ENCODE results near the gene ZFAND2B. TPM values are rescaled to one million over a fixed set of nuclear protein-coding genes. Genes with fewer than 3 reads are reported as not detected.
"Not testable (repeated sequence)": the region's sequence is repeated elsewhere in the genome, so short reads cannot be mapped to it uniquely, and the experiment has no call there.

Gene ZFAND2B
- total and polyA plus RNA-seq, 2 donors = 15.3 to 38.2 TPM

DNA sequence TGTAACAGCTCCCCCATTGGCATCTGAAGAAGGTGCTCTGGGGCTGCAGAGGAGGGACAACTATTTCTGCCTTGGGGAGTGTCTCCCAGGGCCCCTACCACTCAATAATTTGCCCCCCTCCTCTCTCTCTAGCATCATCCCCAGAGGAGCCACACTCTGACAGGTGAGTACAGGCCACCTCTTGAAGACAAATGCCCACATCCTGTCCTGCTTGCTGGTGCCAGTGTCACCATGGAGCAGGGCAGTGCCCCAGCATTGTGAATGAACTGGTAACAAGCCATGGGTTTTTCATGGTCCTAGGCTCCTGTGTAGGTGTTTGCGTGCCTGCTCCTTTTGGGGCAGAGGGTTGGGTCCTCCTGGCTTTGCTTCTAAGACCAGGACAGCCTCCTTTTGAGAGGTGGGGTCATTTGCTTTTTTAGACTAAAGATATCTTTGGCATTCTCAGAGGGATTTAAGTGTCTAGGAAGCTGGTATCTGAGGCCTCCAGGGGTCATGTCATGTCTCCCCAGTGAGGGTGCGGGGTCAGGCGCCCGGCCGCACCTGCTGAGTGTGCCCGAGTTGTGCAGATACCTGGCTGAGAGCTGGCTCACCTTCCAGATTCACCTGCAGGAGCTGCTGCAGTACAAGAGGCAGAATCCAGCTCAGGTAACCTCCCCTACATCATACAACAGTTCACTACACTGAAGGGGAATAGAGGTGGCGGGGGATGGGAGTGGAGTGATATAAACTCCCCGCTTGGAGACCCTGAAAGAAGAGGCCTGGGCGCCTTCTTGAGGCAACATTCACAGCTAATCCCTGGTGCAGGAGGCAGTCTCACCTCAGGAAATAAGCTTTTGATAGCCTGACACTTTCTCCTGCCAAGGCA, 26.7 kb upstream of the ZFAND2B start:
- Histone ChIP-seq H3K36me3 (ENCODE audit: insufficient read depth) (peaks cover 8% of the 10 kb centered on the region), H3K27ac (ENCODE audit: low read depth) (no peak overlapping the region), H3K4me3 (ENCODE audit: low read depth, low read length) (no peak overlapping the region), H3K4me1 (ENCODE audit: insufficient read depth) (no peaks in the 10 kb centered on the region)
- WGBS = 97% methylated on average over 9 of the region's 9 CpGs
- DNase-seq (ENCODE audit: extremely low spot score) = no peak

DNA sequence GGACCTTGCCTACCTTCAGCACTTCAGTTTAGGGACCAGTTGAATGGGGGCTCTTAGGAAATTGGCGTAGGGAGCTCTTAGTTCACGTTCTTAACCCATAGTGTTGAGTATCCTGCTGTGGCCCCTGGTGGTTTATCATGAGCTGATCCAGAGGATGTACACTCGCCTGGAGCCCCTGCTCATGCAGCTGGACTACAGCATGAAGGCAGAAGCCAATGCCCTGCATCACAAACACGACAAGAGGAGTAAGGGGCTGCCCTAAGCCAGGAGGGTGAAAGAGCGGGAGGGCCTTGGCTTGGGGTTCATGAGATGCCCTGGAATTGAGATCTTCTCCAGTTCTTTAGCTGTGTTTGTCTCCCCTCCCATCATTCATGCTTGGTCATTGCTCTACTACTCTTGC, 25.6 kb upstream of the ZFAND2B start:
- Histone ChIP-seq H3K36me3 (ENCODE audit: insufficient read depth) (peaks cover 8% of the 10 kb centered on the region), H3K4me3 (ENCODE audit: low read depth, low read length) (no peak overlapping the region), H3K27ac (ENCODE audit: low read depth) (no peak overlapping the region), H3K4me1 (ENCODE audit: insufficient read depth) (no peaks in the 10 kb centered on the region)
- DNase-seq (ENCODE audit: extremely low spot score) = no peak
- WGBS = 91% methylated on average over 5 of the region's 5 CpGs

DNA sequence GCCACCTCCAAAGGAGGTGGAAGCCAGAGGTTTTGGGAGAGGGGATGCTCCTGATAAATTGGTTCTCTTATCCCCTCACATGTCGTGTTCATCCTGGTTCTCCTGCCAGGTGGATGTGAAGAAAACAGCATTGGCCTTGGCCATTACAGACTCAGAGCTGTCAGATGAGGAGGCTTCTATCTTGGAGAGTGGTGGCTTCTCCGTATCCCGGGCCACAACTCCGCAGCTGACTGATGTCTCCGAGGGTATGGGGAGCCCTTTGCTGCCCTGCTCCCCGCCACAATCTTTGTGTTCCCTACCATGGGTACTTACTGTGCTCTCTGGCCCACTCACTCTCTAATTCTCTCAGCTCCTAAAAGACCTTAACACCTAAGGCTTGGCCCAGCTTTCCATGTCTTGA, 25.1 kb upstream of the ZFAND2B start:
- Histone ChIP-seq H3K4me1 (ENCODE audit: insufficient read depth) (no peaks in the 10 kb centered on the region), H3K4me3 (ENCODE audit: low read depth, low read length) (no peak overlapping the region), H3K36me3 (ENCODE audit: insufficient read depth) (peaks cover 8% of the 10 kb centered on the region), H3K27ac (ENCODE audit: low read depth) (no peak overlapping the region)
- WGBS = 96% methylated on average over 6 of the region's 6 CpGs
- DNase-seq (ENCODE audit: extremely low spot score) = no peak

DNA sequence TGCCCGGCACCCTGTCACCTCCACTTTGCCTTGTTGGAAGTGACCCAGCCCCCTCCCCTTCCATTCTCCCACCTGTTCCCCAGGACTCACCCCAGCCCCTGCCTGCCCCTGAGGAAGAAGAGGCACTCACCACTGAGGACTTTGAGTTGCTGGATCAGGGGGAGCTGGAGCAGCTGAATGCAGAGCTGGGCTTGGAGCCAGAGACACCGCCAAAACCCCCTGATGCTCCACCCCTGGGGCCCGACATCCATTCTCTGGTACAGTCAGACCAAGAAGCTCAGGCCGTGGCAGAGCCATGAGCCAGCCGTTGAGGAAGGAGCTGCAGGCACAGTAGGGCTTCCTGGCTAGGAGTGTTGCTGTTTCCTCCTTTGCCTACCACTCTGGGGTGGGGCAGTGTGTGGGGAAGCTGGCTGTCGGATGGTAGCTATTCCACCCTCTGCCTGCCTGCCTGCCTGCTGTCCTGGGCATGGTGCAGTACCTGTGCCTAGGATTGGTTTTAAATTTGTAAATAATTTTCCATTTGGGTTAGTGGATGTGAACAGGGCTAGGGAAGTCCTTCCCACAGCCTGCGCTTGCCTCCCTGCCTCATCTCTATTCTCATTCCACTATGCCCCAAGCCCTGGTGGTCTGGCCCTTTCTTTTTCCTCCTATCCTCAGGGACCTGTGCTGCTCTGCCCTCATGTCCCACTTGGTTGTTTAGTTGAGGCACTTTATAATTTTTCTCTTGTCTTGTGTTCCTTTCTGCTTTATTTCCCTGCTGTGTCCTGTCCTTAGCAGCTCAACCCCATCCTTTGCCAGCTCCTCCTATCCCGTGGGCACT, 24.0 kb upstream of the ZFAND2B start:
- H3K36me3 ChIP-seq (ENCODE audit: insufficient read depth) = peaks cover 8% of the 10 kb centered on the region

DNA sequence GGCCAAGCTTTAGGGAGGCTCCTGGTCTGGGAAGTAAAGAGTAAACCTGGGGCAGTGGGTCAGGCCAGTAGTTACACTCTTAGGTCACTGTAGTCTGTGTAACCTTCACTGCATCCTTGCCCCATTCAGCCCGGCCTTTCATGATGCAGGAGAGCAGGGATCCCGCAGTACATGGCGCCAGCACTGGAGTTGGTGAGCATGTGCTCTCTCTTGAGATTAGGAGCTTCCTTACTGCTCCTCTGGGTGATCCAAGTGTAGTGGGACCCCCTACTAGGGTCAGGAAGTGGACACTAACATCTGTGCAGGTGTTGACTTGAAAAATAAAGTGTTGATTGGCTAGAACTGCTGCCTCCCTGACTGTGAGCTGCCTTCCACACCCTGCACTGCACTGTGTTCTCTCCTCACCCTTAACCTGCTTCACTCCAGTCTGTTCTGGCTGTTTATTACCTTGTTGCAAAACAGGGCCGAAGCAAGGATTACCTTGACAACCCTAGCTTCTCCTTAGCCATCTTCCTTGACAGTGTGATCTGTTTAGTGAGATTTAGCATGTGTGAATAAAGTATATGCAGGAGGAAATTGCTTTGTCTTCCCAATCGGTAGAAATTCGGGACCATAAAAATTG, 23.3 kb upstream of the ZFAND2B start:
- DNase-seq (ENCODE audit: extremely low spot score) = no peak
- Histone ChIP-seq H3K36me3 (ENCODE audit: insufficient read depth) (peaks cover 8% of the 10 kb centered on the region), H3K4me3 (ENCODE audit: low read depth, low read length) (no peak overlapping the region), H3K4me1 (ENCODE audit: insufficient read depth) (no peaks in the 10 kb centered on the region), H3K27ac (ENCODE audit: low read depth) (no peak overlapping the region)
- 93% methylated on average over 6 of the region's 6 CpGs for WGBS

More for the DNA sequence above, 24.0 kb upstream of the ZFAND2B start:
- DNase-seq (ENCODE audit: extremely low spot score) = no peak
- no peaks in the 10 kb centered on the region for H3K4me1 ChIP-seq (ENCODE audit: insufficient read depth)
- H3K4me3 ChIP-seq (ENCODE audit: low read depth, low read length) = no peak overlapping the region
- 74% methylated on average over 8 of the region's 8 CpGs for WGBS
- H3K27ac ChIP-seq (ENCODE audit: low read depth) = no peak overlapping the region

DNA sequence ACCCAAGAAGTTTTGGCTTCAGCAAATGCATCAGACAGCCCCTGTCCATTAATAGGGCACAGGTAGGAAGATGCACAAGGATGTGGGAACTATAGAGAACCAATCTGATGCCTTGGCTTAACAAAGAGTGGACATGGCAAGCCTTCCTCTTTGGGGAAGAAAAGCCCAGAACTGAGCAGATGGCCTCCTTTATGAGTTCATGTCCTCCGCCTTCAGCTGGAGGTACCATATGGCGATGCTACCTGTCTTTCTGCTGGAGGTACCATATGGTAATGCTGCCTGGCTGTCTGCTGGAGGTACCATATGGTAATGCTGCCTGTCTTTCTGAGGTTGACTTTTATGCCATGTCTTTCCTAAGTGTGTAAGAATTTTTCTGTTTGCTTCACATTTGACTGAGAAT, 22.5 kb upstream of the ZFAND2B start:
- Histone ChIP-seq H3K27ac (ENCODE audit: low read depth) (no peak overlapping the region), H3K36me3 (ENCODE audit: insufficient read depth) (peaks cover 8% of the 10 kb centered on the region), H3K4me1 (ENCODE audit: insufficient read depth) (no peaks in the 10 kb centered on the region), H3K4me3 (ENCODE audit: low read depth, low read length) (no peak overlapping the region)
- 94% methylated on average over 2 of the region's 2 CpGs for WGBS
- no peak for DNase-seq (ENCODE audit: extremely low spot score)

DNA sequence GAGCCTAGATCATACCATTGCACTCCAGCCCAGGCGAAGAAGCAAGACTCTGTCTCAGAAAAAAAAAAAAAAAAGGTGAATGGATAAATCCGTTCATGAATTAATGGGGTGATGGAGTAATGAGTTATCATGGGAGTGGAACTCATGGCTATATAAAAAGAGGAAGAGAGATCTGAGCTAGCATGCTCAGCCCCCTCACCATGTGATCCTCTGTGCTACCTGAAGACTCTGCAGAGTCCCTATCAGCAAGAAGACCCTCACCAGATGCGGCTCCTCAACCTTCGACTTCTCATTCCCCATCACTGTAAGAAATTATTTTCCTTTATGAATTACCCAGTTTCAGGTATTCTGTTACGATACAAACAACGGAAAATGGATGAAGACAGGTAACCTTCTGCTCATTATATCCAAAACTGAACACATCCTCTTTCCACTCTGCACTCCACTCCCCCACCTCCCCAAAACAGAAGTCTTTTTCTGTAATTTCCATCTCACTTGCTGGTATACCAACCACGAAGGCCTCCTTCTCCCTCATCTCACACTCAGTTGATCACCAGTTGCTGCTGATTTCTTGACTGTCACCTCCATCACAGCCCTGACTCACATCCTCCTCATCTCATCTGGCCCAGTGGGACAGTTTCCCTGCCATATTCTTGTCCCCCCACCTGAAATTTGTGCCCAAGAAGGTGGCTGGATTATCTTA, 19.7 kb upstream of the ZFAND2B start:
- Histone ChIP-seq H3K4me1 (ENCODE audit: insufficient read depth) (no peaks in the 10 kb centered on the region), H3K36me3 (ENCODE audit: insufficient read depth) (peaks cover 6% of the 10 kb centered on the region), H3K27ac (ENCODE audit: low read depth) (no peak overlapping the region), H3K4me3 (ENCODE audit: low read depth, low read length) (no peak overlapping the region)
- no peak for DNase-seq (ENCODE audit: extremely low spot score)
- 82% methylated on average over 7 of the region's 7 CpGs for WGBS

DNA sequence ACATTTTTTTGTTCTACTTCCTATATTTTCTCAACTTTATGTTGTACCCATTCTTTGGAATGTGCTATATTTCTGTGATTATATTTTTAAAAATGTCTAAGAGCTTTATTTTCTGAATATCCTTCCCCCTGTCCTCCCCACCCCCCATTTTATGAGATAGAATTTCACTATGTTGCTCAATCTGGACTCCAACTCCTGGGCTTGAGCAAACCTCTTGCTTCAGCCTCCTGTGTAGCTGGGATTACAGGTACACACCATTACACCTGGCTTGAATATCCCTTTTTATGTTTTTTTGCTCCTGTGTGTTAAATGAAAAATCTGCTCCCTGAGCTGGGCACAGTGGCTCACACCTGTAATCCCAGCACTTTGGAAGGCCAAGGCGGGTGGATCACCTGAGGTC, 9.2 kb upstream of the ZFAND2B start:
- Histone ChIP-seq H3K4me1 (ENCODE audit: insufficient read depth) (no peaks in the 10 kb centered on the region), H3K4me3 (ENCODE audit: low read depth, low read length) (no peak overlapping the region), H3K36me3 (ENCODE audit: insufficient read depth) (no peaks in the 10 kb centered on the region), H3K27ac (ENCODE audit: low read depth) (no peak overlapping the region)
- DNase-seq (ENCODE audit: extremely low spot score) = no peak
- WGBS = 88% methylated on average over 1 of the region's 1 CpG

DNA sequence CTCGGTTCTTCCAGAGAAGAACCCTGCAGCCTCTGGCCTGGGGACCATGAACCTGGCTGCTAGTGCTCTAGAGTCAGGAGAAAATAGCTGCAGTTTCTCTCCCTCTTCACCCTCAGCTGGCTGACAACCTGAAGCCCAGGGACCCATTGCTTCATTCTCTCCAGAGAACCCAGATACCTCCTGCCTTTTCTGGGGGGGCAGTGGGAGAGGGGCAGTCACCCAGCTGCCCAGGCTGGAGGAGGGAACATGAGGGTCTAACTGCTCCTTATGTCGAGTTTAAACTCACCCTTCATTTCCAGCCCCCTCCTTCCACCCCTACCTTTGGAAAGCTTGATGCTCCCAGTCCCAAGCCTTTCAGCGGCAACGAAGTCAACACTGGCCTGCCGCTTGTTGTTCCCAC, 7.6 kb upstream of the ZFAND2B start:
- H3K4me3 ChIP-seq (ENCODE audit: low read depth, low read length) = no peak overlapping the region
- 79% methylated on average over 5 of the region's 5 CpGs for WGBS
- DNase-seq (ENCODE audit: extremely low spot score) = no peak
- no peak overlapping the region for H3K27ac ChIP-seq (ENCODE audit: low read depth)
- no peaks in the 10 kb centered on the region for H3K4me1 ChIP-seq (ENCODE audit: insufficient read depth)
- H3K36me3 ChIP-seq (ENCODE audit: insufficient read depth) = no peaks in the 10 kb centered on the region

DNA sequence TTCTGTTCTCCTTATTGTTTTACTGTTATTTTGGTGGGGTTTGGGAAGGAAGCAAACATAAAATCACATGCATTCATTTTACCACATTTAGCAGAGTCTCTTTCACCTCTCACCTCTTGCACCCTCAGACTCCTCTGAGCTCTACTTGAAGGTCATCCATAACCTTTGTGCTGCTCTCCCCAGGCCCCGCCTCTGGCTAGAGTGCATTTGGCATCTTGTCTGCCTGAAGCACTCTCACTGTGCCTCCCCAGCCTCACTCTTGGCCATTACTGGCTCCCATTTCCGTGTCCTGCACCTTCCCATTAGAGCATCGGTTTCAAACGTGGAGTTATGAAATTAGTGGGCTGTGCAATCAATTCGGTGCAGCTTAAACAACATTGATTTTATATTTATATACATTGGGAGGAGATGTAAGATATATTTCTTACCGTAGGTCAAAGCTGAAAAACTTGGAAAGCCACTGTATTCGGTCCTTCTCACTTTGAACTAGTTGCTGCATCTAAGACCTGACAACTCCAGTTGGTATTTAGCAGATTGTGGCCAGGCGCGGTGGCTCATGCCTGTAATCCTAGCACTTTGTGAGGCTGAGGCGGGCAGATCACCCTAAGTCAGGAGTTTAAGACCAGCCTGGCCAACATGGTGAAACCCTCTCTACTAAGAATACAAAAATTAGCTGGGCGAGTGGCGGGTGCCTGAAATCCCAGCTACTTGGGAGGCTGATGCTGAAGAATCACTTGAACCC, 6.9 kb upstream of the ZFAND2B start:
- Histone ChIP-seq H3K4me1 (ENCODE audit: insufficient read depth) (no peaks in the 10 kb centered on the region), H3K27ac (ENCODE audit: low read depth) (no peak overlapping the region), H3K36me3 (ENCODE audit: insufficient read depth) (no peaks in the 10 kb centered on the region), H3K4me3 (ENCODE audit: low read depth, low read length) (no peak overlapping the region)
- DNase-seq (ENCODE audit: extremely low spot score) = no peak
- WGBS = 83% methylated on average over 12 of the region's 12 CpGs

DNA sequence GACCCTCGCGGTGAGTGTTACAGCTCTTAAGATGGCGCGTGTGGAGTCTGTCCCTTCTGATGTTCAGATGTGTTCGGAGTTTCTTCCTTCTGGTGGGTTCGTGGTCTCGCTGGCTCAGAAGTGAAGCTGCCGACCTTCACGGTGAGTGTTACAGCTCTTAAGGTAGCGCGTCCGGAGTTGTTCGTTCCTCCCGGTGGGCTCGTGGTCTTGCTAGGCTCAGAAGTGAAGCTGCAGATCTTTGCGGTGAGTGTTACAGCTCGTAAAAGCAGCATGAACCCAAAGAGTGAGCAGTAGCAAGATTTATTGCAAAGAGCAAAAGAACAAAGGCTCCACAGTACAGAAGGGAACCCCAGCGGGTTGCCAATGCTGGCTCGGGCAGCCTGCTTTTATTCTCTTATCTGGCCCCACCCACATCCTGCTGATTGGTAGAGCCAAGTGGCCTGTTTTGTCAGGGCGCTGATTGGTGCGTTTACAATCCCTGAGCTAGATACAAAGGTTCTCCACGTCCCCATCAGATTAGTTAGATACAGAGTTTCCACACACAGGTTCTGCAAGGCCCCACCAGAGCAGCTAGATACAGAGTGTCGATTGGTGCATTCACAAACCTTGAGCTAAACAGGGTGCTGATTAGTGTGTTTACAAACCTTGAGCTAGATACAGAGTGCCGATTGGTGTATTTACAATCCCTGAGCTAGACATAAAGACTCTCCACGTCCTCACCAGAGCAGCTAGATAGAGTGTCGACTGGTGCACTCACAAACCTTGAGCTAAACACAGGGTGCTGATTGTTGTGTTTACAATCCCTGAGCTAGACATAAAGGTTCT, 5.9 kb upstream of the ZFAND2B start:
- 61% methylated on average over 24 of the region's 26 CpGs for WGBS
- H3K4me1 ChIP-seq (ENCODE audit: insufficient read depth); H3K36me3 ChIP-seq (ENCODE audit: insufficient read depth); H3K4me3 ChIP-seq (ENCODE audit: low read depth, low read length); H3K27ac ChIP-seq (ENCODE audit: low read depth); DNase-seq (ENCODE audit: extremely low spot score): not testable (repeated sequence)

DNA sequence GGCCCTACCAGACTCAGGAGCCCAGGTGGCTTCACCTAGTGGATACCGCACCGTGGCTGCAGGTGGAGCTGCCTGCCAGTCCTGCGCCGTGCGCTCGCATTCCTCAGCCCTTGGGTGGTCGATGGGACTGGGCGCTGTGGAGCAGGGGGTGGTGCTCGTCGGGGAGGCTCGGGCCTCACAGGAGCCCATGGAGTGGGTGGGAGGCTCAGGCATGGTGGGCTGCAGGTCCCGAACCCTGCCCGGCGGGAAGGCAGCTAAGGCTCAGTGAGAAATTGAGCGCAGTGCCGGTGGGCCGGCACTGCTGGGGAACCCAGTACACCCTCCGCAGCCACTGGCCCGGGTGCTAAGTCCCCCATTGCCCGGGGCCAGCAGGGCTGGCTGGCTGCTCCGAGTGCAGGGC, 5.3 kb upstream of the ZFAND2B start:
- H3K4me1 ChIP-seq (ENCODE audit: insufficient read depth); H3K36me3 ChIP-seq (ENCODE audit: insufficient read depth); H3K27ac ChIP-seq (ENCODE audit: low read depth); DNase-seq (ENCODE audit: extremely low spot score); H3K4me3 ChIP-seq (ENCODE audit: low read depth, low read length): not testable (repeated sequence)
- WGBS = 89% methylated on average over 19 of the region's 21 CpGs

Data from urinary bladder (tissue), 4 donors.